Activated naive CD4-positive, alpha-beta T cell treated with anti-CD3 and anti-CD28 coated beads, Interleukin-2, amount 50 U/mL, for 24 hours (primary cell): Measurements from ENCODE around the gene MAPKAP1.
"Not testable (repeated sequence)": the region's sequence is repeated elsewhere in the genome, so short reads cannot be mapped to it uniquely, and the experiment has no call there.

Source experiments
- H3K27ac Mint-ChIP-seq: one replicate; pipeline ENCODE4 v1.8.0; 2021; ENCODE audit warnings: mild to moderate bottlenecking, mixed read lengths
- H3K27me3 Mint-ChIP-seq: one replicate; pipeline ENCODE4 v1.8.0; 2021; ENCODE audit warnings: mixed read lengths
- H3K36me3 Mint-ChIP-seq: one replicate; pipeline ENCODE4 v1.8.0; 2021; ENCODE audit warnings: mixed read lengths
- H3K4me1 Mint-ChIP-seq: one replicate; pipeline ENCODE4 v1.8.0; 2021; ENCODE audit warnings: mixed read lengths
- H3K4me3 Mint-ChIP-seq: one replicate; pipeline ENCODE4 v1.8.0; 2021; ENCODE audit warnings: mild to moderate bottlenecking, mixed read lengths
- H3K9me3 Mint-ChIP-seq: one replicate; pipeline ENCODE4 v1.8.0; 2021; ENCODE audit warnings: mixed read lengths

Gene MAPKAP1

GRCh38 chr9:125589287-125589686 is 117.7 kb downstream of the MAPKAP1 start:
- peaks cover 27% of the 10 kb centered on the region for H3K36me3 Mint-ChIP-seq
- no peak overlapping the region for H3K27ac Mint-ChIP-seq
- no peaks in the 10 kb centered on the region for H3K9me3 Mint-ChIP-seq
- no peaks in the 10 kb centered on the region for H3K27me3 Mint-ChIP-seq
- H3K4me1 Mint-ChIP-seq, result peaks cover 46% of the 10 kb centered on the region
- no peak overlapping the region for H3K4me3 Mint-ChIP-seq

DNA sequence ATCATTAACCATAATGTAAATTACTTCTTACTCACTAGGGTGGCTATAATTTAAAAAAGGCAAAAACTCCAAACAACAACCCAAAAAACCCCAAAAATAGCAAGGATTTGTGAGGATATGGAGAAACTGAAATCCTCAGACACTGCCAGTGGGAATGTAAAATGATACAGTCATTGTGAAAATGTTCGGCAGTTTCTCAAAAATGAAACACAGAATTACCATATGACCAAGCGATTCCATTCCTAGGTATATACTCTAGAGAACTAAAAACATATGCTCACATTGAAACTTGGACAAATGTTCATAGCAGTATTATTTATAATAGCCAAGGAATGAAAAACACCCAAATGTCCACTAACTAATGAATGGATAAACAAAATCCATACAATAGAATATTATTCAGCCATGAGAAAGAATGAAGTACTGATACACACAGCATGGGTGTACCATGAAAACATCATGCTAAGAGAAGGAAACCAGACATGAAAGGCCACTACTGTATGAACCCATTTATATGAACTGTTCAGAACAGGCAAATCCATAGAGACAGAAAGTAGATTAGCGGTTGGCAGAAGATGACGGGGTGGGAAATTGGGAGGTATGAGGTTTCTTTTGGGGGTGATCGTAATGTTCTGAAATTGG is 119.1 kb downstream of the MAPKAP1 start:
- Mint-ChIP-seq H3K27ac (no peak overlapping the region), H3K36me3 (peaks cover 33% of the 10 kb centered on the region), H3K4me3 (no peak overlapping the region), H3K4me1 (peaks cover 39% of the 10 kb centered on the region), H3K9me3 (no peaks in the 10 kb centered on the region), H3K27me3 (no peaks in the 10 kb centered on the region)

GRCh38 chr9:125586172-125586511 is 120.9 kb downstream of the MAPKAP1 start:
- Mint-ChIP-seq H3K4me3 (no peak overlapping the region), H3K4me1 (peaks cover 37% of the 10 kb centered on the region), H3K27me3 (no peaks in the 10 kb centered on the region), H3K36me3 (peaks cover 41% of the 10 kb centered on the region), H3K27ac (no peak overlapping the region), H3K9me3 (peaks cover 6% of the 10 kb centered on the region)

- H3K27me3 Mint-ChIP-seq, result no peaks in the 10 kb centered on the region
- no peak overlapping the region for H3K27ac Mint-ChIP-seq
- H3K36me3 Mint-ChIP-seq, result peaks cover 44% of the 10 kb centered on the region
- H3K9me3 Mint-ChIP-seq, result peaks cover 6% of the 10 kb centered on the region
- no peak overlapping the region for H3K4me3 Mint-ChIP-seq
- H3K4me1 Mint-ChIP-seq, result peaks cover 34% of the 10 kb centered on the region
These were observed 121.4 kb downstream of the MAPKAP1 start for GRCh38 chr9:125585503-125586171.

GRCh38 chr9:125580701-125581286 is 126.2 kb downstream of the MAPKAP1 start:
- H3K27ac Mint-ChIP-seq, result no peak overlapping the region
- H3K36me3 Mint-ChIP-seq, result peaks cover 42% of the 10 kb centered on the region
- H3K4me3 Mint-ChIP-seq, result no peak overlapping the region
- H3K4me1 Mint-ChIP-seq, result no peaks in the 10 kb centered on the region
- peaks cover 6% of the 10 kb centered on the region for H3K9me3 Mint-ChIP-seq
- H3K27me3 Mint-ChIP-seq, result no peaks in the 10 kb centered on the region

DNA sequence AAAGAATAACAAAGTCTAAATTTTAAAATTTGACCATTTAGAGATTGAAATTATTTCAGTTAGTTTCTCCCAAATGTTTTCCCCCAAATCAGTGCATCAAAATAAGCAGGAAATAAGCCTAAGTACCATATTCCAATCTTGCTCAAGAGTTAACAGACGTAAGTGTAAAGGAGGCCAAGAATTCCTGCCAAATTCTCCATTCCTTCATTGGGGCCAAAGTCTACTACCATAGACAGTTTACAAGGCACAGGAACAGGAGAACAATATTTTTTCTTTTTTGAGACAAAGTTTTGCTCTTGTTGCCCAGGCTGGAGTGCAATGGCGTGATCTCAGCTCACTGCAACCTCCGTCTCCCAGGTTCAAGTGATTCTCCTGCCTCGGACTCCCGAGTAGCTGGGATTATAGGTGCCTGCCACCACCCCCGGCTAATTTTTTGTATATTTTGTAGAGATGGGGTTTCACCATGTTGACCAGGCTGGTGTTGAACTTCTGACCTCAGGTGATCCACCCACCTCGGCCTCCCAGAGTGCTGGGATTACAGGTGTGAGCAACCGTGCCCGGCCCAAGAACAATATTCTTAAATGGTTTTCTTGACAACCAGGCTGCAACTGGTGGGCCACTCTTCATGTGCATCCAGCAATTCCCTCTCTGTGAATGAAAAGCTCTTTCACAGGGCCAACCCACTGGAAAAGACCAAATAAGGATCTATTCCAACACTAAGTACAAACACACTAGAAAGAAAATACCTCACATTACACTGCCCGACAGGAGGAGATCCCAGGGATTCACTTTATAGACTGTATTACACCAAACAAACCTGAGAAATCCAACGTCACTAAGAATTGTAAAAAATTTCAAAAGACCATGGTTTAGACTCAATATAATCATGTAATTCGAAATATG is 127.7 kb downstream of the MAPKAP1 start:
- Mint-ChIP-seq H3K4me1 (no peaks in the 10 kb centered on the region), H3K9me3 (peaks cover 9% of the 10 kb centered on the region), H3K27me3 (no peaks in the 10 kb centered on the region), H3K36me3 (peaks cover 41% of the 10 kb centered on the region), H3K4me3 (no peak overlapping the region), H3K27ac (no peak overlapping the region)

- peaks cover 11% of the 10 kb centered on the region for H3K9me3 Mint-ChIP-seq
- peaks cover 24% of the 10 kb centered on the region for H3K36me3 Mint-ChIP-seq
- no peak overlapping the region for H3K27ac Mint-ChIP-seq
- H3K4me3 Mint-ChIP-seq, result no peak overlapping the region
- no peaks in the 10 kb centered on the region for H3K27me3 Mint-ChIP-seq
- H3K4me1 Mint-ChIP-seq, result no peaks in the 10 kb centered on the region
These were observed 132.7 kb downstream of the MAPKAP1 start for GRCh38 chr9:125574126-125574877.

DNA sequence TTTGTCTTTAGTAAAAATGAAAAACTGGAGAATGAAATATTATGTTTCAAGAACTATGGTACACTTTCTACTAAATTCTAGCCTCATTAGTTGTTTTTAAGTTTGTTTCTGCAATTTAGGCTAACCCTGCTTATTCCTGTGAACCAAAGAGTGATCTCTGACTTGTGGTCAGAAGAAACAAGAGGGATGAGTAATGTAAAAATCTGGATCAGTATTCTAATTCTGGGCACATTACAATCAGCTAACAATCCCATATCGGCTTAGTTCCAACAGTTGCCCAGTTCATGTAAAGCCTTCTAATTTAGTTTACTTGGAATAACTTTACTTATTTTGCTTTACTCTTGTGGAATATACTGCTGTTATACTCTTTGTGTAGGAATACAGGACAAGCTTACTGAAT is 134.5 kb downstream of the MAPKAP1 start:
- not testable (repeated sequence) for H3K27me3 Mint-ChIP-seq, H3K4me1 Mint-ChIP-seq, H3K27ac Mint-ChIP-seq, H3K4me3 Mint-ChIP-seq
- Mint-ChIP-seq H3K36me3 (peaks cover 26% of the 10 kb centered on the region), H3K9me3 (peaks cover 11% of the 10 kb centered on the region)

DNA sequence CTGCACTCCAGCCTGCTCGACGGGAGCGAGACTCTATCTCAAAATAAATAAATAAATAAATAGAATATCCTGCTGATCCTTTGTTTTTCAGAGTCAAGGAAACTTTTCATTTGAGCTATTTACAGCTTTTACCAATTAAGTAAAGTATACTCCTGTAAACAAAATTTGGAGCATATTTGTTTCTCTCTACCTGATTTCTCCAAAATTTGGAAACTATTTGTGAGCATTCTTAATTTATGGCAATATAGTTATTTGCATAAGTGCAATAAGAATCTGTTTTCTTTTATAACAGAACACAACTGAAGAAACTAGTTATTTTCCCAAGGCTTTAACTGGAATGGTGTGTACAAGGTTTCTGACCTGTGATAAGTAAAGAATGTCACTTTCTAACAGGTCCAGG is 135.2 kb downstream of the MAPKAP1 start:
- not testable (repeated sequence) for H3K4me1 Mint-ChIP-seq, H3K4me3 Mint-ChIP-seq, H3K27me3 Mint-ChIP-seq, H3K27ac Mint-ChIP-seq
- Mint-ChIP-seq H3K36me3 (peaks cover 26% of the 10 kb centered on the region), H3K9me3 (peaks cover 11% of the 10 kb centered on the region)

- Mint-ChIP-seq H3K27ac (no peak overlapping the region), H3K4me3 (no peak overlapping the region), H3K36me3 (peaks cover 21% of the 10 kb centered on the region), H3K4me1 (peaks cover 13% of the 10 kb centered on the region), H3K27me3 (no peaks in the 10 kb centered on the region), H3K9me3 (peaks cover 11% of the 10 kb centered on the region)
These were observed 136.8 kb downstream of the MAPKAP1 start for GRCh38 chr9:125570246-125570645.

GRCh38 chr9:125568621-125569020 is 138.4 kb downstream of the MAPKAP1 start:
- peaks cover 20% of the 10 kb centered on the region for H3K4me1 Mint-ChIP-seq
- H3K4me3 Mint-ChIP-seq, result no peak overlapping the region
- H3K27ac Mint-ChIP-seq, result no peak overlapping the region
- peaks cover 3% of the 10 kb centered on the region for H3K9me3 Mint-ChIP-seq
- H3K36me3 Mint-ChIP-seq, result peaks cover 13% of the 10 kb centered on the region
- H3K27me3 Mint-ChIP-seq, result no peaks in the 10 kb centered on the region

GRCh38 chr9:125566051-125566450 is 141.0 kb downstream of the MAPKAP1 start:
- not testable (repeated sequence) for H3K27me3 Mint-ChIP-seq, H3K9me3 Mint-ChIP-seq, H3K4me3 Mint-ChIP-seq, H3K27ac Mint-ChIP-seq, H3K36me3 Mint-ChIP-seq
- peaks cover 33% of the 10 kb centered on the region for H3K4me1 Mint-ChIP-seq

DNA sequence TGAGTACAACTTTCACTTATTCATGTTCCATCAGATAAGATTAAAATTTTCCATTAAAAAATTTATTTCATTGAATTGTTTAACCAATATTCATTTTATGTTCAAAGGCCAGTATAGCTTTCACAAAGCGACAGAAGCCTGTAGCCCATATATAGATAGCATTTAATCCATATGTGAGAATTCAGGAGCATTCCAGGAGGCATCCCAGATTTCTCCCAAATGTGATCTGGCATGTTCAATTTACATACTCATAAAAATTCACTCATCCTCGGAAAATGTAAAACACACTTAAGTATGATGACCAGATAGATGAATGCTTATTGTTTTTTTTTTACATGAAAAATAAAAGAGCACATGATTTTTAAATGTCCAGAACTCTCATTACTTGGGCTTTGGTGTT is 141.9 kb downstream of the MAPKAP1 start:
- Mint-ChIP-seq H3K9me3 (no peaks in the 10 kb centered on the region), H3K4me1 (peaks cover 33% of the 10 kb centered on the region), H3K27ac (no peak overlapping the region), H3K27me3 (no peaks in the 10 kb centered on the region), H3K36me3 (peaks cover 5% of the 10 kb centered on the region), H3K4me3 (no peak overlapping the region)

GRCh38 chr9:125564631-125565030 is 142.4 kb downstream of the MAPKAP1 start:
- no peaks in the 10 kb centered on the region for H3K27me3 Mint-ChIP-seq
- no peak overlapping the region for H3K27ac Mint-ChIP-seq
- peaks cover 33% of the 10 kb centered on the region for H3K4me1 Mint-ChIP-seq
- peaks cover 3% of the 10 kb centered on the region for H3K36me3 Mint-ChIP-seq
- no peaks in the 10 kb centered on the region for H3K9me3 Mint-ChIP-seq
- H3K4me3 Mint-ChIP-seq, result no peak overlapping the region

- peak overlapping the region; percentile 9 for H3K27ac Mint-ChIP-seq
- peaks cover 25% of the 10 kb centered on the region for H3K4me1 Mint-ChIP-seq
- H3K36me3 Mint-ChIP-seq, result peaks cover 6% of the 10 kb centered on the region
- no peaks in the 10 kb centered on the region for H3K9me3 Mint-ChIP-seq
- H3K27me3 Mint-ChIP-seq, result no peaks in the 10 kb centered on the region
- no peak overlapping the region for H3K4me3 Mint-ChIP-seq
These were observed 145.4 kb downstream of the MAPKAP1 start for GRCh38 chr9:125561509-125562148.
